WTC11 (cell line): ENCODE results near the gene VWA3B. TPM values are rescaled to one million over a fixed set of nuclear protein-coding genes. Genes with fewer than 3 reads are reported as not detected.

Experiments
- ATAC-seq: fragments of 200-7000 bp; cut with Tn5 transposase; 2 replicates; pipeline ENCODE4 v1.10.0; 2021; ENCODE audit warnings: mild to moderate bottlenecking, moderate library complexity
- CTCF ChIA-PET: fragments of 300-600 bp; sonication (Branson Sonifier 250); formaldehyde crosslinking; loops from one replicate; lab custom pipeline; 2021; ENCODE audit warnings: antibody characterized with exemption; lab: Charles Lee
- POLR2A ChIA-PET: fragments of 350-600 bp; sonication (Branson Sonifier 250); formaldehyde crosslinking; loops from one replicate; lab custom pipeline; 2021; ENCODE audit warnings: antibody characterized with exemption; lab: Charles Lee
- DNase-seq: peaks from one replicate; pipeline ENCODE4 v3.0.0; 2021; ENCODE audit warnings: low spot score
- H3K27ac Mint-ChIP-seq: 2 replicates; pipeline ENCODE4 v1.8.0; 2021; ENCODE audit warnings: mixed read lengths
- H3K27me3 Mint-ChIP-seq: 2 replicates; pipeline ENCODE4 v1.8.0; 2021; ENCODE audit warnings: low read depth, mild to moderate bottlenecking, moderate library complexity, mixed read lengths
- H3K36me3 Mint-ChIP-seq: 2 replicates; pipeline ENCODE4 v1.8.0; 2021; ENCODE audit warnings: mixed read lengths
- H3K4me1 Mint-ChIP-seq: 2 replicates; pipeline ENCODE4 v1.8.0; 2022; ENCODE audit warnings: mixed read lengths
- H3K4me3 Mint-ChIP-seq: 2 replicates; pipeline ENCODE4 v1.8.0; 2021; ENCODE audit warnings: mild to moderate bottlenecking, moderate library complexity, mixed read lengths
- H3K9me3 Mint-ChIP-seq: 2 replicates; pipeline ENCODE4 v1.8.0; 2021; ENCODE audit warnings: mixed read lengths
- CREM ChIP-seq: sonication (generic); formaldehyde crosslinking; IDR thresholded peaks from 2 replicates; pipeline ENCODE4 v1.8.1; 2022; ENCODE audit warnings: mild to moderate bottlenecking, missing genetic modification reagents, moderate library complexity
- ETV6 ChIP-seq: sonication (generic); formaldehyde crosslinking; IDR thresholded peaks from 2 replicates; pipeline ENCODE4 v1.8.1; 2022; ENCODE audit warnings: mild to moderate bottlenecking, missing genetic modification reagents
- IRF2 ChIP-seq: sonication (generic); formaldehyde crosslinking; IDR thresholded peaks from 2 replicates; pipeline ENCODE4 v1.8.0; 2022; ENCODE audit warnings: low read depth, missing genetic modification reagents, borderline replicate concordance
- MXD4 ChIP-seq: fragments of 250-450 bp; sonication (Bioruptor Pico); IDR thresholded peaks from 2 replicates; pipeline ENCODE4 v1.8.0; 2021; ENCODE audit warnings: mild to moderate bottlenecking, moderate library complexity, borderline replicate concordance
- NR3C1 ChIP-seq: sonication (generic); formaldehyde crosslinking; conservative IDR thresholded peaks from 2 replicates; pipeline ENCODE4 v1.8.1; 2023; ENCODE audit warnings: low read depth, mild to moderate bottlenecking, missing genetic modification reagents
- SMAD3 ChIP-seq: sonication (generic); formaldehyde crosslinking; IDR thresholded peaks from 2 replicates; pipeline ENCODE4 v1.8.0; 2022; ENCODE audit warnings: missing genetic modification reagents, mild to moderate bottlenecking, borderline replicate concordance
- SOX15 ChIP-seq: fragments of 250-450 bp; sonication (Bioruptor Pico); IDR thresholded peaks from 2 replicates; pipeline ENCODE4 v1.9.0; 2021; ENCODE audit warnings: mild to moderate bottlenecking
- ZNF232 ChIP-seq: sonication (generic); formaldehyde crosslinking; IDR thresholded peaks from 2 replicates; pipeline ENCODE4 v1.8.0; 2022; ENCODE audit warnings: mild to moderate bottlenecking, missing genetic modification reagents
- ZNF416 ChIP-seq: fragments of 250-450 bp; sonication (Bioruptor Pico); IDR thresholded peaks from 2 replicates; pipeline ENCODE4 v1.9.0; 2021; ENCODE audit warnings: mild to moderate bottlenecking, inconsistent platforms
- total RNA-seq: library from RNA; stranded (reverse); gene quantifications from 3 replicates; pipeline ENCODE4 v1.2.3, GENCODE V29; 2021
- TF ChIP-seq, protein P1 (sequence below): fragments of 250-450 bp; sonication (Bioruptor Pico); IDR thresholded peaks from 2 replicates; pipeline ENCODE4 v1.9.0; 2021; ENCODE audit warnings: mild to moderate bottlenecking
- TF ChIP-seq, protein P2 (sequence below): sonication (generic); formaldehyde crosslinking; IDR thresholded peaks from 2 replicates; pipeline ENCODE4 v1.8.0; 2022; ENCODE audit warnings: mild to moderate bottlenecking, missing genetic modification reagents
- TF ChIP-seq, protein P3 (sequence below): sonication (generic); formaldehyde crosslinking; IDR thresholded peaks from 2 replicates; pipeline ENCODE4 v1.8.1; 2022; ENCODE audit warnings: mild to moderate bottlenecking, missing genetic modification reagents, moderate library complexity, borderline replicate concordance
- TF ChIP-seq, protein P4 (sequence below): sonication (generic); formaldehyde crosslinking; conservative IDR thresholded peaks from 2 replicates; pipeline ENCODE4 v1.8.1; 2023; ENCODE audit warnings: mild to moderate bottlenecking, low read depth, missing genetic modification reagents, moderate library complexity
- TF ChIP-seq, protein P5 (sequence below): sonication (generic); formaldehyde crosslinking; conservative IDR thresholded peaks from 2 replicates; pipeline ENCODE4 v1.8.1; 2022; ENCODE audit warnings: mild to moderate bottlenecking, missing genetic modification reagents
- TF ChIP-seq, protein P6 (sequence below): fragments of 250-450 bp; sonication (Bioruptor Pico); IDR thresholded peaks from 2 replicates; pipeline ENCODE4 v1.9.0; 2021; ENCODE audit warnings: mild to moderate bottlenecking, borderline replicate concordance
- TF ChIP-seq, protein P7 (sequence below): sonication (generic); formaldehyde crosslinking; IDR thresholded peaks from 2 replicates; pipeline ENCODE4 v1.8.1; 2022; ENCODE audit warnings: missing genetic modification reagents, borderline replicate concordance

VWA3B gene
- total RNA-seq, 1 experiment from 2014 or later = not detected

DNA sequence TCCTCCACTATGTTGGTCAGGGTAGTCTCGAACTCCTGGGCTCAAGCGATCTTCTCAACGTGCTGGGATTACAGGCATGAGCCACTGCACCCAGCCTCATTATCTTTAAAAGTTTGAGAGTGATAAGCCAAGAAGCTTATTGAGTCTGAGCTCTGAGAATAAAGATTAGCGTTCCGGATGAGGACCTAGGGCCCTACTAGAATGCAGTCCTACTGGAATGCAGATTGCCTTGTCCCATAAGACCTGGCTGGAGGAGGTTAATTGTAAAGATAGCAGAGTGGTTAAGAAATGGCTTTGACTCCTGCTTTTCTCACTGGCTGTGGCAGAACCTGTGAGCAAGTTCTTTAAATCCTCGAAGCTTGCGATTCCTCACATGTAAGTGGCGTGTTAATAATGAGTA lies 4.0 kb downstream of the VWA3B start (continued):
- TF ChIP-seq, protein P1, sequence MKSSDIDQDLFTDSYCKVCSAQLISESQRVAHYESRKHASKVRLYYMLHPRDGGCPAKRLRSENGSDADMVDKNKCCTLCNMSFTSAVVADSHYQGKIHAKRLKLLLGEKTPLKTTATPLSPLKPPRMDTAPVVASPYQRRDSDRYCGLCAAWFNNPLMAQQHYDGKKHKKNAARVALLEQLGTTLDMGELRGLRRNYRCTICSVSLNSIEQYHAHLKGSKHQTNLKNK (CRISPR knock-in tag) = no peak
- TF ChIP-seq, protein P2, sequence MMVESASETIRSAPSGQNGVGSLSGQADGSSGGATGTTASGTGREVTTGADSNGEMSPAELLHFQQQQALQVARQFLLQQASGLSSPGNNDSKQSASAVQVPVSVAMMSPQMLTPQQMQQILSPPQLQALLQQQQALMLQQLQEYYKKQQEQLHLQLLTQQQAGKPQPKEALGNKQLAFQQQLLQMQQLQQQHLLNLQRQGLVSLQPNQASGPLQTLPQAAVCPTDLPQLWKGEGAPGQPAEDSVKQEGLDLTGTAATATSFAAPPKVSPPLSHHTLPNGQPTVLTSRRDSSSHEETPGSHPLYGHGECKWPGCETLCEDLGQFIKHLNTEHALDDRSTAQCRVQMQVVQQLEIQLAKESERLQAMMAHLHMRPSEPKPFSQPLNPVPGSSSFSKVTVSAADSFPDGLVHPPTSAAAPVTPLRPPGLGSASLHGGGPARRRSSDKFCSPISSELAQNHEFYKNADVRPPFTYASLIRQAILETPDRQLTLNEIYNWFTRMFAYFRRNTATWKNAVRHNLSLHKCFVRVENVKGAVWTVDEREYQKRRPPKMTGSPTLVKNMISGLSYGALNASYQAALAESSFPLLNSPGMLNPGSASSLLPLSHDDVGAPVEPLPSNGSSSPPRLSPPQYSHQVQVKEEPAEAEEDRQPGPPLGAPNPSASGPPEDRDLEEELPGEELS (CRISPR knock-in tag) = no peak
- TF ChIP-seq ZNF232 (CRISPR knock-in tag) = no peak
- TF ChIP-seq SMAD3 (CRISPR knock-in tag) = no peak
- no peak for TF ChIP-seq SOX15 (CRISPR knock-in tag)
- TF ChIP-seq CREM (CRISPR knock-in tag) = no peak
- TF ChIP-seq, protein P3, sequence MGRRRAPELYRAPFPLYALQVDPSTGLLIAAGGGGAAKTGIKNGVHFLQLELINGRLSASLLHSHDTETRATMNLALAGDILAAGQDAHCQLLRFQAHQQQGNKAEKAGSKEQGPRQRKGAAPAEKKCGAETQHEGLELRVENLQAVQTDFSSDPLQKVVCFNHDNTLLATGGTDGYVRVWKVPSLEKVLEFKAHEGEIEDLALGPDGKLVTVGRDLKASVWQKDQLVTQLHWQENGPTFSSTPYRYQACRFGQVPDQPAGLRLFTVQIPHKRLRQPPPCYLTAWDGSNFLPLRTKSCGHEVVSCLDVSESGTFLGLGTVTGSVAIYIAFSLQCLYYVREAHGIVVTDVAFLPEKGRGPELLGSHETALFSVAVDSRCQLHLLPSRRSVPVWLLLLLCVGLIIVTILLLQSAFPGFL (CRISPR knock-in tag) = no peak
- TF ChIP-seq, protein P4, sequence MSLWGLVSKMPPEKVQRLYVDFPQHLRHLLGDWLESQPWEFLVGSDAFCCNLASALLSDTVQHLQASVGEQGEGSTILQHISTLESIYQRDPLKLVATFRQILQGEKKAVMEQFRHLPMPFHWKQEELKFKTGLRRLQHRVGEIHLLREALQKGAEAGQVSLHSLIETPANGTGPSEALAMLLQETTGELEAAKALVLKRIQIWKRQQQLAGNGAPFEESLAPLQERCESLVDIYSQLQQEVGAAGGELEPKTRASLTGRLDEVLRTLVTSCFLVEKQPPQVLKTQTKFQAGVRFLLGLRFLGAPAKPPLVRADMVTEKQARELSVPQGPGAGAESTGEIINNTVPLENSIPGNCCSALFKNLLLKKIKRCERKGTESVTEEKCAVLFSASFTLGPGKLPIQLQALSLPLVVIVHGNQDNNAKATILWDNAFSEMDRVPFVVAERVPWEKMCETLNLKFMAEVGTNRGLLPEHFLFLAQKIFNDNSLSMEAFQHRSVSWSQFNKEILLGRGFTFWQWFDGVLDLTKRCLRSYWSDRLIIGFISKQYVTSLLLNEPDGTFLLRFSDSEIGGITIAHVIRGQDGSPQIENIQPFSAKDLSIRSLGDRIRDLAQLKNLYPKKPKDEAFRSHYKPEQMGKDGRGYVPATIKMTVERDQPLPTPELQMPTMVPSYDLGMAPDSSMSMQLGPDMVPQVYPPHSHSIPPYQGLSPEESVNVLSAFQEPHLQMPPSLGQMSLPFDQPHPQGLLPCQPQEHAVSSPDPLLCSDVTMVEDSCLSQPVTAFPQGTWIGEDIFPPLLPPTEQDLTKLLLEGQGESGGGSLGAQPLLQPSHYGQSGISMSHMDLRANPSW (CRISPR knock-in tag) = no peak

DNA sequence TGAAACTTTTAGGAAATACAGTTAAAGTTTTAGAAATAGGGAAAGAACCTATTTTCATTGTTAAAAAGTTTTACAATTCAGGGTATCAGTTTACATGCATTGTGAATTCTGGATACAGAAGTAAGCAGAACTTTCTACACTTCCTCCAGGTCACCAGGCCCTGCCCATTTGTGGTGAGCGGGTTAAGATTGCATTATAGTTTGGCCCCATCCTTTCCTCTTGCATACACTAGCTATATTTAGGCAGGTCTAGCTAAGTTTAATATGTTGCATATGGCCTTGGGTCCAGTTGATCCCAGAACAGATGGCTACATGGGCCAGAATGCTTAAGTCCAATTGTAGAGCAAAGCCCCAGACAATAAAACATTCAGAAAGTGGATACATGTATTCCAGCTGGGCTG lies 4.8 kb downstream of the VWA3B start:
- peaks cover 7% of the 10 kb centered on the region for H3K36me3 Mint-ChIP-seq
- H3K4me1 Mint-ChIP-seq = peaks cover 5% of the 10 kb centered on the region; the same call in 1 of the 2 replicates
- POLR2A ChIA-PET = no interaction called here
- CTCF ChIA-PET = no interaction called here
- peaks cover 23% of the 10 kb centered on the region for H3K9me3 Mint-ChIP-seq
- TF ChIP-seq IRF2 (no peak), SMAD3 (CRISPR knock-in tag) (no peak), ZNF416 (no peak), NR3C1 (CRISPR knock-in tag) (no peak), ETV6 (CRISPR knock-in tag) (no peak), MXD4 (no peak)
- TF ChIP-seq, protein P5, sequence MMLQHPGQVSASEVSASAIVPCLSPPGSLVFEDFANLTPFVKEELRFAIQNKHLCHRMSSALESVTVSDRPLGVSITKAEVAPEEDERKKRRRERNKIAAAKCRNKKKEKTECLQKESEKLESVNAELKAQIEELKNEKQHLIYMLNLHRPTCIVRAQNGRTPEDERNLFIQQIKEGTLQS (CRISPR knock-in tag) = no peak
- TF ChIP-seq, protein P6, sequence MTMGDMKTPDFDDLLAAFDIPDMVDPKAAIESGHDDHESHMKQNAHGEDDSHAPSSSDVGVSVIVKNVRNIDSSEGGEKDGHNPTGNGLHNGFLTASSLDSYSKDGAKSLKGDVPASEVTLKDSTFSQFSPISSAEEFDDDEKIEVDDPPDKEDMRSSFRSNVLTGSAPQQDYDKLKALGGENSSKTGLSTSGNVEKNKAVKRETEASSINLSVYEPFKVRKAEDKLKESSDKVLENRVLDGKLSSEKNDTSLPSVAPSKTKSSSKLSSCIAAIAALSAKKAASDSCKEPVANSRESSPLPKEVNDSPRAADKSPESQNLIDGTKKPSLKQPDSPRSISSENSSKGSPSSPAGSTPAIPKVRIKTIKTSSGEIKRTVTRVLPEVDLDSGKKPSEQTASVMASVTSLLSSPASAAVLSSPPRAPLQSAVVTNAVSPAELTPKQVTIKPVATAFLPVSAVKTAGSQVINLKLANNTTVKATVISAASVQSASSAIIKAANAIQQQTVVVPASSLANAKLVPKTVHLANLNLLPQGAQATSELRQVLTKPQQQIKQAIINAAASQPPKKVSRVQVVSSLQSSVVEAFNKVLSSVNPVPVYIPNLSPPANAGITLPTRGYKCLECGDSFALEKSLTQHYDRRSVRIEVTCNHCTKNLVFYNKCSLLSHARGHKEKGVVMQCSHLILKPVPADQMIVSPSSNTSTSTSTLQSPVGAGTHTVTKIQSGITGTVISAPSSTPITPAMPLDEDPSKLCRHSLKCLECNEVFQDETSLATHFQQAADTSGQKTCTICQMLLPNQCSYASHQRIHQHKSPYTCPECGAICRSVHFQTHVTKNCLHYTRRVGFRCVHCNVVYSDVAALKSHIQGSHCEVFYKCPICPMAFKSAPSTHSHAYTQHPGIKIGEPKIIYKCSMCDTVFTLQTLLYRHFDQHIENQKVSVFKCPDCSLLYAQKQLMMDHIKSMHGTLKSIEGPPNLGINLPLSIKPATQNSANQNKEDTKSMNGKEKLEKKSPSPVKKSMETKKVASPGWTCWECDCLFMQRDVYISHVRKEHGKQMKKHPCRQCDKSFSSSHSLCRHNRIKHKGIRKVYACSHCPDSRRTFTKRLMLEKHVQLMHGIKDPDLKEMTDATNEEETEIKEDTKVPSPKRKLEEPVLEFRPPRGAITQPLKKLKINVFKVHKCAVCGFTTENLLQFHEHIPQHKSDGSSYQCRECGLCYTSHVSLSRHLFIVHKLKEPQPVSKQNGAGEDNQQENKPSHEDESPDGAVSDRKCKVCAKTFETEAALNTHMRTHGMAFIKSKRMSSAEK (CRISPR knock-in tag) = no peak
- TF ChIP-seq, protein P7, sequence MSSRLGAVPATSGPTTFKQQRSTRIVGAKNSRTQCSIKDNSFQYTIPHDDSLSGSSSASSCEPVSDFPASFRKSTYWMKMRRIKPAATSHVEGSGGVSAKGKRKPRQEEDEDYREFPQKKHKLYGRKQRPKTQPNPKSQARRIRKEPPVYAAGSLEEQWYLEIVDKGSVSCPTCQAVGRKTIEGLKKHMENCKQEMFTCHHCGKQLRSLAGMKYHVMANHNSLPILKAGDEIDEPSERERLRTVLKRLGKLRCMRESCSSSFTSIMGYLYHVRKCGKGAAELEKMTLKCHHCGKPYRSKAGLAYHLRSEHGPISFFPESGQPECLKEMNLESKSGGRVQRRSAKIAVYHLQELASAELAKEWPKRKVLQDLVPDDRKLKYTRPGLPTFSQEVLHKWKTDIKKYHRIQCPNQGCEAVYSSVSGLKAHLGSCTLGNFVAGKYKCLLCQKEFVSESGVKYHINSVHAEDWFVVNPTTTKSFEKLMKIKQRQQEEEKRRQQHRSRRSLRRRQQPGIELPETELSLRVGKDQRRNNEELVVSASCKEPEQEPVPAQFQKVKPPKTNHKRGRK (CRISPR knock-in tag) = no peak
- H3K27me3 Mint-ChIP-seq = peaks cover 28% of the 10 kb centered on the region
- DNase-seq = no peak
- ATAC-seq = no peak
- H3K4me3 Mint-ChIP-seq = no peak overlapping the region
- H3K27ac Mint-ChIP-seq = no peak overlapping the region
